DOHH2 (cell line): ENCODE results near the gene CD164L2.
"Not testable (repeated sequence)": the region's sequence is repeated elsewhere in the genome, so short reads cannot be mapped to it uniquely, and the experiment has no call there.

Experiments used
- CTCF ChIP-seq: fragments of 200-600 bp; sonication (generic); IDR thresholded peaks from one replicate; pipeline ENCODE4 v1.5.1; 2014; ENCODE audit warnings: antibody characterized with exemption, mild to moderate bottlenecking, low read depth, low read length; ENCODE audit not compliant: poor library complexity, severe bottlenecking
- EZH2phosphoT487 ChIP-seq: fragments of 200-600 bp; sonication (generic); IDR thresholded peaks from 2 replicates; pipeline ENCODE4 v1.6.1; 2017; ENCODE audit warnings: borderline replicate concordance, mild to moderate bottlenecking, antibody characterized with exemption, low read length, moderate library complexity, mixed read lengths

DNA sequence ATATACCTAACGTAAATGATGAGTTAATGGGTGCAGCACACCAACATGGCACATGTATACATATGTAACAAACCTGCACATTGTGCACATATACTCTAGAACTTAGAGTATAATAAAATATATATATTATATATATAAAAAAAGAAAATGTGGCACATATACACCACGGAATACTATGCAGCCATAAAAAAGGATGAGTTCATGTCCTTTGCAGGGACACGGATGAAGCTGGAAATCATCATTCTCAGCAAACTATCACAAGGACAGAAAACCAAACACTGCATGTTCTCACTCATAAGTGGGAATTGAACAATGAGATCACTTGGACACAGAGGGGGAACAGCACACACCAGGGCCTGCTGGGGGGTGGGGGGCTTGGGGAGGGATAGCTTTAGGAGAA is 1.7 kb upstream of the CD164L2 start:
- TF ChIP-seq CTCF, EZH2phosphoT487: not testable (repeated sequence)
